LNCAP (cell line): ENCODE results near the gene PPP1R1C.

ENCODE experiments used
- CTCF ChIP-seq: fragments of 450-650 bp; IDR thresholded peaks from 2 replicates; pipeline ENCODE4 v1.5.1; 2017; ENCODE audit warnings: mild to moderate bottlenecking

PPP1R1C gene

GRCh38 chr2:181977661-181978350 is 7.8 kb upstream of the PPP1R1C start:
- TF ChIP-seq CTCF = no peak

GRCh38 chr2:181978351-181979150 is 7.1 kb upstream of the PPP1R1C start:
- TF ChIP-seq CTCF = no peak

- no peak for TF ChIP-seq CTCF
Measured at GRCh38 chr2:181984060-181984459, 1.6 kb upstream of the PPP1R1C start.

- TF ChIP-seq CTCF = no peak
Measured at GRCh38 chr2:181984814-181985631, 630 bp upstream of the PPP1R1C start.

- no peak for TF ChIP-seq CTCF
Measured at GRCh38 chr2:181988154-181988924, 2.7 kb downstream of the PPP1R1C start.

GRCh38 chr2:181989099-181989498 is 3.4 kb downstream of the PPP1R1C start:
- TF ChIP-seq CTCF = no peak
